D341Med (cell line): ENCODE data around the gene TFAP2D.

Experiments used
- DNase-seq: peaks from one replicate; pipeline ENCODE4 v3.0.0; 2012; ENCODE audit warnings: low spot score

The TFAP2D gene

DNA sequence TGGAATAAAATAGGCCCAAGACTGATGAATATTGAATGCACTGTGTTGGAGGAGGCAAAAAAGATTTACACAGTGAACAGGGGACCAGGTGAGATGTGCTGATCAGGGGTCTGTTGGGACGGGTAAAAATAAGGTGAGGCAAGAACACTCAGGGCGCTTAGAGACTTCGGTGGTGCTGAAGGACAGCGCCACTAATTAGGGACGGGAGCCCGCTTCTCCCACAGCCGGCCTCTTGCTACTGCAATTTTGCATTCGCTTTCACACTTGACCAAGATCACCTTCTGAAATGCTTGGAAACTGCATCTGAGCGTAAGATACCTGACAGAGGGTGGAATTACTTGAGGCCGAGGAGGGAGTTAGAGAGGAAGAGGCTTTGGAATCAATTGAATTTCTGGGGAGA lies 7.3 kb downstream of the TFAP2D start:
- no peak for DNase-seq

- no peak for DNase-seq
Observed at GRCh38 chr6:50721978-50722377, 8.7 kb downstream of the TFAP2D start.

DNA sequence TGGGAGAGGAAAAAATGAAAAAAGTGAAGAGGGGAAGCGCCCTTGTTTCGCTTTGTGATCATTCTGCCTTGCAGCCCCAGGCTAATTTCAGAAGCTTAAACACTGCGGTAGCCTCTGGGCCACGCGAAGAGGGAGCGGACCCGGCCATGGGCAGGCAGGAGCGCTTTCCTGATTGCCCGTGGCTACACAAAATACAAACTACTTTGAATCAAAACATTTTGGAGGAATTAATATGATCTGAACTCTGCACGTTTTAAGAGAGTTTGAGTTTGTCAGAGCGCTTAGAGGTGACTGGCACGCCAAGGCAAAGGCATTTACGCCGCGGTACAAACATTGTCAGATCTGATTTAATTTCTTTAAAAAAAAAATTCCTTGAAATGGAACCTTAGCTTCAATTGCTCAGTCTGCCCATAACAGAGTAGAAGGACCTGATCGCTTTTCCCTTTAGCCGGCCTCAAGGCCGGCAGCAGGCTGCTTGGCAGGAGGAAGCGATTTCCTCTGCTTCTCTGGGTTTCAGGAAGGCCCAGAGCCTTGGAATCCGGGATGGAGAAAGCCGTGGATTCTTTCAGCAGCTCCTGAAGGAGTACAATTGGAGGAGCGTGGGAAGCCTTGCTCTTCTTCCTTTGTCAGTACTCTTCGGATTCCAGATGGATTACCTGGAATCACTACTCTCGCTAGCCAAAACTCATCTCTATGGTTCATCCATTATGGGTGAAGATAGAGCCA lies 9.7 kb downstream of the TFAP2D start:
- no peak for DNase-seq

DNA sequence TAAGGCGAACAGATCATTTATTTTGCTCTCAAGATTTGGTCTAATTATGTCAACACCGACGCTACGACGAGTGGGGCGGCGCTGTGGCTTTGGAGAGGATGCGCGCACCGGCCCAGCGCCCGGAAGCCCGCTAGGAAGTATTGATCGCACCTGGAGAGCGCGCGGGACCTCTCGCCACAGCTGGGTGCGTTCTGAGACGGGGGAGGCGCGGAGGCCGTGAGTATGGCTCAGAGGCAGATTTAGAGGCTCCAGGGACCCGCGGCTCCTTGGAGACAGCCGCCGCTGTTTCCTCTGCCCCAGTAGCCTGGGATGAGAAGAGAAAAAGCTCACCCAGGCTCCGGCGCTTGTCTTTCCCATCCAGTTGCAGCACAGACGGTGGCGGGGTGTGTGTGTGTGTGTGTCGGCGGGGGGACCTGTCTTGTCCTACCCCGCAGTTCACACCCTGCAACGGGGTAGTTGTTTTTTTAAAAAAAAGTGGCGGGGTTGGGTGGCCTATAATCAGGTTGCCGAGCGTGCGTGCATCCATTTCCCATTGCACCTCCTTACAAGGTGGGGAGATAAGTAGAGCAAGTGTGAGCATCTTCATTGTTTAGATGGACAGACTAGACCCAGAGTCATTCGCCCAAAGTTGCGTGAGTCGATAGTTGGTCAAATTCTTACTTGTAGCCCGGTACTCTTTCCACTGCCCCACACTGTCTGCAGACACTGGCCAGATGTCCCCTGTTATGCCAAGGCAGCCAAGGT lies 11.2 kb downstream of the TFAP2D start:
- no peak for DNase-seq

DNA sequence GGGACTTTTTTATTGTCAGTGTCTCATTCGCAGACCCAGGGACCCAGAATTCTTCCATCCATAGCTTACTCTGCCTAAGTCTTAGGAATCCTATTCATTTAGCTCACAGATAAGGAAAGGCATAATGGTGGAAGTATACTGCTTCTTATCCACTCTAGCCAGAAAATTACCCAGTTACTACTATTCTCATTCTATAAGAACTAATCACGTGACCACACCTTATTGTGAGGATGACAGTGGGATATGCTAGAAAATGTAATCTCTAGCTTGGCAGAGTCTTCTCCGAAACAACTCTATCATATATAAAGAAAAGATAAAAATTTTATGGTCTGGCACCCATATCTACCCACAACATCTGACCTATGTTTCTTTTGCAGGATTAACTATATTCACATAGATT lies 21.2 kb downstream of the TFAP2D start:
- DNase-seq: no peak

- no peak for DNase-seq
Observed at GRCh38 chr6:50742161-50742560, 28.8 kb downstream of the TFAP2D start.

- no peak for DNase-seq
Observed at GRCh38 chr6:50744976-50745375, 31.6 kb downstream of the TFAP2D start.

- no peak for DNase-seq
Observed at GRCh38 chr6:50762798-50763197, 49.5 kb downstream of the TFAP2D start.

GRCh38 chr6:50778696-50779095 lies 65.4 kb downstream of the TFAP2D start:
- DNase-seq: no peak

DNA sequence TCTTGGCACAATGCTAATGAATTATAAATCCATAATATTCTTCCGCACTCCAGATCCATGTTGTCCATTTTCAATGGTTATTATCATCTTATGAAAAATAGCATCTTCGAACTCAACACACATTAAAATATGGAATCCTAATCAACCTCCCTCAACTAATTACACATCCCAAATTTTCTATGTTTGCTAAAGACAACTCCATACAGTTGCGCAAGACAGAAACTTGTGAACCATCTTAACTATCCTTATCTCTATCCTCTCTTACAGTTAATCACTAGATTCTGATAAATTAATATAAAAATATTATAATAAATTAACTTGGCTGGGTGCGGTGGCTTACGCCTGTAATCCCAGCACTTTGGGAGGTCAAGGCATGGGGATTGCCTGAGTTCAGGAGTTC lies 67.1 kb downstream of the TFAP2D start:
- no peak for DNase-seq

- DNase-seq: no peak
Observed at GRCh38 chr6:50785921-50786320, 72.6 kb downstream of the TFAP2D start.

DNA sequence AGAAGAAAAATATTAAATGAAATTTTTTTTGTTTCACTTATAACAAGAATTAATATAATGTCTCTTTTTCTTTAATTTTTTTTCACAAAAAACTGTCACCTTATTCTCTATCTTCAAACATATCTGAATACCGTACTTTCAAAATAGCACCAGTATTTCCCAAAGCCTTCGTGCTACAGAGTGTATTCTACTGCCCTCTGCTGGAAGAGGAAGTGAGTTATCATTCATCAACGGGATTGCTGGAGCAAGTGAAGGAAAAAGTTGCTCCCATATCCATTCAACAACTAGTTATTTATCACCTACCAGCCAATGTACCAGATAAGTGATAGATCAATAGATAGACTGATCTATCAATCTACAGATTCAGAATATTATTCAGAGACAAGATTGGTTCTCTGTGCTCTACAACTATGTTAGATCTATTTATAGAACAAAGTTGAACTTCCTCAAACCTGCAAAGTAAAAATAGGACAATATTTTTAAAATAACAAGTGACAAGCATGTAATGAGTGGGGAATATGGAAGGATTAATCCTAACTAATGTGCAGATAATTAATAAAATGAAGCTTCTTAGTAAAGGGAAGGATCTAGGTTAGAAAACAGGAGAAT lies 78.7 kb downstream of the TFAP2D start:
- DNase-seq: peak; percentile 48

DNA sequence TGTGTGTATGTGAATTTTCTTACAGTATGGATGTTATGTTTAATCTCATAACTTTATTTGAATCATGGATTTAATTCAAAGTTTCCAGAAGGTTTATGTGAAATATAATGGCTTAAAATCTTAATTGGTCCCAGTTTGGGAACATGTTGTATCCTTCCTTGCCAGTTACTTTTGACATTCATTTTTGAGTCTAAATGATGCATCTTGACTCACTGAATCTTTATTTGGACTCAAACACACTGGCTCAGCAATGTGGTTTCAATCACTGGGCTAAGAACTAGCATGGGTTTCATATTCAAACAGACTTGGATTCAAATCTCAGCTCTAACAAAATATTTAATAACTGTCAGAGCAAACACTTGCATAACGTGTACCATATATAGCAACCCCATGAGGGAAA lies 79.4 kb downstream of the TFAP2D start:
- DNase-seq: no peak

DNA sequence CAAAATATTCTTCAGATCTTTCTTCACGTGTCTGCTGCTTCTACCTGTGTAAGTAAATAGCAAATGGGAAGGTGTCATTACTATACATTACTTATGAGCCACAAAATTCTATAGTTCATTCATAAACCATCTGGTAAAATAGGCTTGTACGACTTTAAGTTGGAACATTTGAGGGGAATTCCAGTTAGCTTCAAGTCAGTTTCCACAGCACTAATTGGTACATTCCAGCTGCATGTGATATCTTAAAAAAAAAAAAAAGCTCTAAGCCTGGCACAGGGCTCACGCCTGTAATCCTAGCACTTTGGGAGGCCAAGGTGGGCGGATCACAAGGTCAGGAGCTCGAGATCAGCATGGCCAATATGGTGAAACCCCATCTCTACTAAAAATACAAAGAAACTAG lies 82.2 kb downstream of the TFAP2D start:
- no peak for DNase-seq

- no peak for DNase-seq
Observed at GRCh38 chr6:50804283-50804682, 91.0 kb downstream of the TFAP2D start.

GRCh38 chr6:50807035-50807434 lies 93.7 kb downstream of the TFAP2D start:
- DNase-seq: no peak

- DNase-seq: no peak
Observed at GRCh38 chr6:50815436-50816114, 102.2 kb downstream of the TFAP2D start.

- peak; percentile 62 for DNase-seq
Observed at GRCh38 chr6:50816115-50816675, 102.9 kb downstream of the TFAP2D start.

GRCh38 chr6:50816947-50817645 lies 103.8 kb downstream of the TFAP2D start:
- DNase-seq: no peak

DNA sequence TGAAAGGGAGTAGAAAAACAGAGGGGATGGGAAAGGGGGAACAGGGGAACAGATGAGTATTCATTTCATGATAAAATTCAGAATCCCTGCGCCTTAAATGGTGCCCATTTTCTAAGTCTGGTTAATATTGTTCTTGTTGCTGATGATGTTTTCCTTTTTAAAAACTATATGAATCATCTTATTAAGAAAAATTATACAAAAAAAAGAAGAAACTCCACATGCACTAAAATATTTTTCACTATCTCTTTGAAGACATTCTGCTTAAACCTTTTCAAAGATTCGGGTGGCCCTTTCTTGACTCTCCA lies 104.3 kb downstream of the TFAP2D start:
- no peak for DNase-seq

DNA sequence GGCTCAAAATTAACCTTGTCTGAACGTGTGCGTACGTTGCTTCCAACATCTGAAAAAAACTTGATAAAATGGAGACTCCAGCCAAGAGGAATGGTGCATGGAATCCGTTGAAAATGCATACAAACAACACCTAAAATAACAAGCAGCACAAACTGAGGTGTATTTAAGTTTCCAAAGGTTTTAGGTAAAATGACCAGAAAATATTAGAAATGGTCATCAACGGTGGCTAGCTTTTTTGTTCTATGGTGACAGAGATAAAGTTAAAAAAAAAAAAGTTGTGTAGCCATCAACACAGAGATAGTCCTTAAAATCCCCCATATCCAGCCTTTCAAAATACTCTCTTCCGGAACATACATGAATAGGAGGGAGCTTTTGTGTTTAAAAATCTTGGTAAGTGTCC lies 104.7 kb downstream of the TFAP2D start:
- DNase-seq: no peak

- DNase-seq: no peak
Observed at GRCh38 chr6:50818673-50819072, 105.3 kb downstream of the TFAP2D start, which contains the start of gene TFAP2B. TFAP2B (plus strand) TSS chr6:50818871; CDS start chr6:50818892, 21 bp downstream.
